Measurements from ENCODE around the gene DTX2.
"Not testable (repeated sequence)": the region's sequence is repeated elsewhere in the genome, so short reads cannot be mapped to it uniquely, and the experiment has no call there.

The DTX2 gene

GRCh38 chr7:76442664-76443446, 18.7 kb upstream of the DTX2 start:
- not testable (repeated sequence) for H3K27me3 ChIP-seq (ENCODE audit: insufficient read depth, poor library complexity, severe bottlenecking); H3K4me3 ChIP-seq (ENCODE audit: severe bottlenecking); H3K4me1 ChIP-seq (ENCODE audit: insufficient read depth, poor library complexity, severe bottlenecking); H3K27ac ChIP-seq (ENCODE audit: poor library complexity, severe bottlenecking); H3K9me3 ChIP-seq (ENCODE audit: severe bottlenecking); ATAC-seq (ENCODE audit: low read depth); DNase-seq (ENCODE audit: low spot score); H3K36me3 ChIP-seq (ENCODE audit: low read depth)

DNA sequence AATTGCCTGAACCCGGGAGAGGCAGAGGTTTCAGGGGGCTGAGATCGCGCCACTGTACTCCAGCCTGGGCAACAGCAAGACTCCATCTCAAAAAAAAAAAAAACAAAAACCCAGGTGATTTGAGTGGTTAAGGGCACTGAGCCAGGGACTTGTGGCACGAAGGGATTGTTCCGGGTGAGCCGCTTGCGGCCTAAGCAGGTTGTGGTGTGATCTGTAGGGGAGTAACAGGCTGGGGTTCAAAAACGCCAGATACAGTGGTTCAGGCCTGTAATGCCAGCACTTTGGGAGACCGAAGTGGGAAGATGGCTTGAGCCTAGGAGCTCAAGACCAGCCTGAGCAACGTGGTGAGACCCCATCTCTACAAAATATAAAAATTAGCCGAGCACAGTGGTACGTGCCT, 17.7 kb upstream of the DTX2 start:
- not testable (repeated sequence) for DNase-seq (ENCODE audit: low spot score); H3K27me3 ChIP-seq (ENCODE audit: insufficient read depth, poor library complexity, severe bottlenecking); H3K4me3 ChIP-seq (ENCODE audit: severe bottlenecking); H3K36me3 ChIP-seq (ENCODE audit: low read depth); H3K4me1 ChIP-seq (ENCODE audit: insufficient read depth, poor library complexity, severe bottlenecking); H3K9me3 ChIP-seq (ENCODE audit: severe bottlenecking); ATAC-seq (ENCODE audit: low read depth)
- peak overlapping the region; percentile 60 for H3K27ac ChIP-seq (ENCODE audit: poor library complexity, severe bottlenecking)

- ATAC-seq (ENCODE audit: low read depth) = peak; percentile 97
- not testable (repeated sequence) for H3K4me1 ChIP-seq (ENCODE audit: insufficient read depth, poor library complexity, severe bottlenecking); H3K27me3 ChIP-seq (ENCODE audit: insufficient read depth, poor library complexity, severe bottlenecking); H3K4me3 ChIP-seq (ENCODE audit: severe bottlenecking); H3K9me3 ChIP-seq (ENCODE audit: severe bottlenecking); DNase-seq (ENCODE audit: low spot score); H3K36me3 ChIP-seq (ENCODE audit: low read depth)
- H3K27ac ChIP-seq (ENCODE audit: poor library complexity, severe bottlenecking) = peak overlapping the region; percentile 60
These were observed 15.9 kb upstream of the DTX2 start for GRCh38 chr7:76445577-76446008.

DNA sequence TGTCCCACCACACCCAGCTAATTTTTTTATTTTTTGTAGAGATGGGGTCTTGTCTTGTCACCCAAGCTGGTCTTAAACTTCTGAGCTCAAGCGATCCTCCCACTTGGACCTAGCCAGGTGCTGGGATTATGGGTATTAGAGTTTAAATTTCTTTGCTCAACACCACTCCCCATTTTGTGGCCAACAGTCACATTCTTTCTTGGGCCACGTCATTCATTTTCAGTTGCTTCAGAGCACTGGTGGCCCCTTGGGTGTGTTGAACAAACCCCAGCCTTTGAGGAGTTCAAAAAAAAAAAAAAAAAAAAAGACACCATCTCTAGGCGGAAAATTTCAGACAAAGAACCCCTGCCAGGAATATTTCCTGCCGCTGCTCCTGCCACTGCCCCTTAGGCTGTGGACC, 4.5 kb upstream of the DTX2 start:
- ATAC-seq (ENCODE audit: low read depth) = peak; percentile 37; the same call in 2 of the 3 replicates
- H3K9me3 ChIP-seq (ENCODE audit: severe bottlenecking); H3K36me3 ChIP-seq (ENCODE audit: low read depth); H3K4me1 ChIP-seq (ENCODE audit: insufficient read depth, poor library complexity, severe bottlenecking); H3K27ac ChIP-seq (ENCODE audit: poor library complexity, severe bottlenecking); H3K4me3 ChIP-seq (ENCODE audit: severe bottlenecking); DNase-seq (ENCODE audit: low spot score); H3K27me3 ChIP-seq (ENCODE audit: insufficient read depth, poor library complexity, severe bottlenecking): not testable (repeated sequence)

DNA sequence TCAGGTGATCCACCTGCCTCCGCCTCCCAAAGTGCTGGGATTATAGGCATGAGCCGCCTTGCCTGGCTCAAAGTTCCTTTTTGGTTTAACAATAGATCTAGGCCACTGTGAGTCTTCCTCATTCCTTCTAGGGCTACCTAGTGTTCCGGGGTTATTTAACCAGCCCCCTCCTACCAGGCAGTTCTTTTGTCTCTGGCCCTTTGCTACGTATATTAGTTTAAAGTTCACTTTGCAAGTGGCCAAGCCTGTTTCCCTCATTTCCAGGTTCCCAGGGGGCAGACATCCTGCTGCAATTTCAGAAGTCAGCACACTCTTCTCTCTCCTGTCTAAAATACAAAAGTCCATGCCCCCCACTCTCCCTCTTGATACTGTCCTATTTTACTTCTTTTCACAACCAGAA, 3.0 kb upstream of the DTX2 start:
- H3K27ac ChIP-seq (ENCODE audit: poor library complexity, severe bottlenecking); H3K36me3 ChIP-seq (ENCODE audit: low read depth); H3K4me1 ChIP-seq (ENCODE audit: insufficient read depth, poor library complexity, severe bottlenecking); H3K4me3 ChIP-seq (ENCODE audit: severe bottlenecking); H3K9me3 ChIP-seq (ENCODE audit: severe bottlenecking); DNase-seq (ENCODE audit: low spot score); ATAC-seq (ENCODE audit: low read depth); H3K27me3 ChIP-seq (ENCODE audit: insufficient read depth, poor library complexity, severe bottlenecking): not testable (repeated sequence)

DNA sequence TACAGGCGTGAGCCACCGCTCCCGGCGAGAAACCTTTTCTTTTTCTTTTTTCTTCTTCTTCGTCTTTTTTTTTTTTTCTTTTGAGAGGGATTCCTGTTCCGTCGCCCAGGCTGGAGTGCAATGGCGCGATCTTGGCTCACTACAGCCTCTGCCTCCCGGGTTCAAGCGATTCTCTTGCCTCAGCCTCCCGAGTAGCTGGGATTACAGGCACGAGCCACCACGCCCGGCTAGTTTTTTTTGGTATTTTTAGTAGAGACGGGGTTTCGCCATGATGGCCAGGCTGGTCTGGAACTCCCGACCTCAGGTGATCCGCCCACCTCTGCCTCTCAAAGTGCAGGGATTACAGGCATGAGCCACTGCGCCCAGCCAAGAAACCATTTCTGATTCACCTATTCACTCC, 742 bp upstream of the DTX2 start:
- H3K36me3 ChIP-seq (ENCODE audit: low read depth); H3K9me3 ChIP-seq (ENCODE audit: severe bottlenecking); DNase-seq (ENCODE audit: low spot score); ATAC-seq (ENCODE audit: low read depth); H3K4me3 ChIP-seq (ENCODE audit: severe bottlenecking); H3K27ac ChIP-seq (ENCODE audit: poor library complexity, severe bottlenecking); H3K4me1 ChIP-seq (ENCODE audit: insufficient read depth, poor library complexity, severe bottlenecking); H3K27me3 ChIP-seq (ENCODE audit: insufficient read depth, poor library complexity, severe bottlenecking): not testable (repeated sequence)

DNA sequence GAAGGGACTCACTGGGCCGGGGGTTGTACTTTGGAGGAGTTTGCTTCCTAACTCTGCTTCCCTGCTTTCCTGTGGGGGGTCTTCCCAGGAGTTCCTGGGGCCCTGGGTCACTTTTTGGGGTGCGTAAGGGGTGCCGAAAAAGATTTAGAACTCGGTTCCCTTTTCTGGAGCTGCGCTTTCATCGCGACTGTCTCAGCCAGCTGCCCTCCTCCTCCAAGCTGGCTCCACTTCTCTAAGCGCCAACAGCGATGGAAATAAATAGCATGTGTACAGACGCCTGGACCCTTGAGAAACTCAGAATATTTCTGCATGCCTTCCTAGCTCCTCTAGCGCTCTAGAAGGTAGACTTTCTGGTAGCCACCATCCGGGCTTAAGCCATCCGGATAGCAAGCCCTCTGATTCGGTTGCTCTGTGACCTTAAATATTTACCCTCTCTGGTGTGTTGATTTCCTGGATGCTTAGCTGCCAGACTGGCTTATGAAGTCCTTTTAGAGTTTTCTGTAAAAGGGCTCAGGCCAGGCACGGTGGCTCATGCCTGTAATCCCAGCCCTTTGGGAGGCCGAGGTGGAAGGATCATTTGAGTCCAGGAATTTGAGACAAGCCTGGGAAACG, 868 bp downstream of the DTX2 start:
- not testable (repeated sequence) for H3K27ac ChIP-seq (ENCODE audit: poor library complexity, severe bottlenecking); DNase-seq (ENCODE audit: low spot score); H3K4me3 ChIP-seq (ENCODE audit: severe bottlenecking); H3K27me3 ChIP-seq (ENCODE audit: insufficient read depth, poor library complexity, severe bottlenecking); H3K4me1 ChIP-seq (ENCODE audit: insufficient read depth, poor library complexity, severe bottlenecking); H3K9me3 ChIP-seq (ENCODE audit: severe bottlenecking); H3K36me3 ChIP-seq (ENCODE audit: low read depth)
- peak; percentile 6; the same call in 2 of the 3 replicates for ATAC-seq (ENCODE audit: low read depth)

- H3K4me1 ChIP-seq (ENCODE audit: insufficient read depth, poor library complexity, severe bottlenecking); H3K4me3 ChIP-seq (ENCODE audit: severe bottlenecking); DNase-seq (ENCODE audit: low spot score); H3K27ac ChIP-seq (ENCODE audit: poor library complexity, severe bottlenecking); H3K36me3 ChIP-seq (ENCODE audit: low read depth); H3K27me3 ChIP-seq (ENCODE audit: insufficient read depth, poor library complexity, severe bottlenecking); H3K9me3 ChIP-seq (ENCODE audit: severe bottlenecking); ATAC-seq (ENCODE audit: low read depth): not testable (repeated sequence)
These were observed 3.5 kb downstream of the DTX2 start for GRCh38 chr7:76464959-76465358.

- H3K4me3 ChIP-seq (ENCODE audit: severe bottlenecking); H3K4me1 ChIP-seq (ENCODE audit: insufficient read depth, poor library complexity, severe bottlenecking); H3K36me3 ChIP-seq (ENCODE audit: low read depth); H3K27me3 ChIP-seq (ENCODE audit: insufficient read depth, poor library complexity, severe bottlenecking); ATAC-seq (ENCODE audit: low read depth); DNase-seq (ENCODE audit: low spot score); H3K27ac ChIP-seq (ENCODE audit: poor library complexity, severe bottlenecking); H3K9me3 ChIP-seq (ENCODE audit: severe bottlenecking): not testable (repeated sequence)
These were observed 4.4 kb downstream of the DTX2 start for GRCh38 chr7:76465950-76466349.

DNA sequence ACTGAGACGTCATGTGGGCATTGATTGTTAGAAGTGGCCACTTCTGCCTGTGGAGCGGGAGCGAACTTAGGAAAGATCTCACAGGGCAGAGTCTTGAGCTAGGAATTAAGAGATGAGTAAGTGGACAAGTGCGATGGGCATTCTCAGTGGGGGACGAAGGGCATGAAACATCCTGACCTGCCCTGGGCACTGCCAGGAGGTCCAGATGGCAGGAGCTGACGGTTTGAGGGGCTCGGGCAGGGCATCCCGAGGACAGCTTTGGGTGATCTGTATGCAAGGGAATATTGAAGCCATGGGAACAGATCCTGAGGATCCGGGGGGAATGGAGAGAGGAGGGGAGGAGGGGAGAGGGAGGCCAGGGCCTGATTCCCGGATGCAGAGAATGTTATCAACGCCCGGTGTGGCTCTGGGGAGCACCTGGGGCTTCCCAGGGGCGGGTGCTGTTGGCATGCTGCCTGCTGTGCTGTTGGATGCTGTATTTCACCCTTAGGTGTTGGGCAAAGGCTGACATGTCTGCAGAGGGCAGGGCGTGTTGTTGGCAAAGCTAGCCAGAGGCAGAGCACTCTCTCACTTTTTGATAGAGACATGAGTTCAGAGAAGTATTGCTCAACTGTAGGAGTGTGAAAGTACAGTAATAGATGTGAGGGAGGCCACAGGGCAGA, 6.4 kb downstream of the DTX2 start:
- not testable (repeated sequence) for H3K4me3 ChIP-seq (ENCODE audit: severe bottlenecking); H3K36me3 ChIP-seq (ENCODE audit: low read depth); H3K4me1 ChIP-seq (ENCODE audit: insufficient read depth, poor library complexity, severe bottlenecking); H3K27me3 ChIP-seq (ENCODE audit: insufficient read depth, poor library complexity, severe bottlenecking); H3K27ac ChIP-seq (ENCODE audit: poor library complexity, severe bottlenecking); H3K9me3 ChIP-seq (ENCODE audit: severe bottlenecking)
- ATAC-seq (ENCODE audit: low read depth) (peak; percentile 94), DNase-seq (ENCODE audit: low spot score) (peak; percentile 83)

DNA sequence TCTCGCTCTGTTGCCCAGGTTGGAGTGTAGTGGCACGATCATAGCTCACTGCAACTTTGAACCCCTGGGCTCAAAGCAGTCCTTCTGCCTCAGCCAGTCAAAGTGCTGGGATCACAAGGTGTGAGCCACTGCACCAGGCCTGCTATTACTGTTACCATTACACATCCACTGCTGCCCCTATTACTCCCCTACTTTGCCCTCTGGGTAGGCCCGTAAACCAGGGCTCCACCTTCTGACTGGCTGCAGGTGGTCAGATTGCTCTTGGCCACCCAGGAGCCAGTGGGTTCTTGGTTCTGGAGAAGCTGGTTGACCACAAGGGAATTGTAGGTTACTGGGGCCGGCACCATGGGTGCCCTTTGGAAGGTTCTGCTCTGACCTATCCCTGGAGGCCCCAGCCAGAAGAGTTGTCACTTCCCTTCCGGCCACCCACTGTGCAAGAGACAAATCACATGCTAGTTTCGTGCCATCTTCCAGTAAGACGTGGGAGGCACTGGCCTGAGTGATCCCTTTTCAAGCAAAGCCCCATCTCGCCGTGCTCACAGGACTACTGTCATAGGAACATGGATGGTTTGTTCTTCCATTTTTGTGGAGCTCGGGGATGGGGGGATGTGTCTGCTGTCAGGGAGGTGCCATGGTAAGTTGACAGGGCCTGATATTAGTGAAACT, 10.2 kb downstream of the DTX2 start:
- not testable (repeated sequence) for H3K4me1 ChIP-seq (ENCODE audit: insufficient read depth, poor library complexity, severe bottlenecking); H3K9me3 ChIP-seq (ENCODE audit: severe bottlenecking); ATAC-seq (ENCODE audit: low read depth); H3K4me3 ChIP-seq (ENCODE audit: severe bottlenecking); DNase-seq (ENCODE audit: low spot score); H3K27me3 ChIP-seq (ENCODE audit: insufficient read depth, poor library complexity, severe bottlenecking); H3K36me3 ChIP-seq (ENCODE audit: low read depth); H3K27ac ChIP-seq (ENCODE audit: poor library complexity, severe bottlenecking)

Data from RWPE2 (cell line).